HEK293 (cell line): ENCODE measurements around the gene FAM110D.

ENCODE experiments used
- CTCF ChIA-PET: fragments of 350-600 bp; formaldehyde crosslinking; extraction: SDS; loops from one replicate; lab custom pipeline; 2021; ENCODE audit warnings: antibody characterized with exemption; lab: Yijun Ruan, JAX
- POLR2A ChIA-PET: fragments of 300-600 bp; formaldehyde crosslinking; extraction: SDS; loops from one replicate; lab custom pipeline; 2020; ENCODE audit warnings: antibody characterized with exemption, inconsistent platforms; lab: Yijun Ruan, JAX
- H3K27ac ChIP-seq: fragments of 200-500 bp; sonication (Bioruptor generic); 2 replicates; pipeline ENCODE4 v1.5.1; 2014; ENCODE audit warnings: low read depth, low read length, control low read depth, inconsistent platforms; ENCODE audit errors: extremely low read depth
- H3K36me3 ChIP-seq, 2 experiments: fragments of 200-500 bp in 1 of 2; sonication (Bioruptor generic) in 1 of 2; 1 replicate in 1 of 2; 2 replicates in 1 of 2; pipeline ENCODE4 v1.5.1; 2014 to 2017; ENCODE audit warnings: inconsistent platforms in 2 of 2, low read length in 2 of 2; ENCODE audit not compliant: control insufficient read depth in 2 of 2, insufficient read depth in 1 of 2
- H3K4me1 ChIP-seq: fragments of 200-500 bp; sonication (Bioruptor generic); 2 replicates; pipeline ENCODE4 v1.5.1; 2014; ENCODE audit warnings: mild to moderate bottlenecking, low read length, inconsistent platforms; ENCODE audit not compliant: control insufficient read depth, insufficient read depth
- H3K4me3 ChIP-seq: 2 replicates; pipeline ENCODE4 v1.5.1; 2011; ENCODE audit warnings: low read depth, mild to moderate bottlenecking, control low read depth, low read length, moderate library complexity
- H3K9me3 ChIP-seq: fragments of 200-500 bp; sonication (Bioruptor generic); 2 replicates; pipeline ENCODE4 v1.5.1; 2014; ENCODE audit warnings: low read depth, low read length, inconsistent platforms; ENCODE audit not compliant: control insufficient read depth, insufficient read depth
- BCL11B ChIP-seq: fragments of 450-650 bp; formaldehyde crosslinking; IDR thresholded peaks from 2 replicates; pipeline ENCODE4 v1.5.1; 2016; ENCODE audit warnings: low read depth, missing biosample characterization, missing genetic modification characterization
- IKZF3 ChIP-seq: fragments of 450-650 bp; IDR thresholded peaks from 2 replicates; pipeline ENCODE4 v1.5.0; 2018; ENCODE audit warnings: missing biosample characterization, mild to moderate bottlenecking, missing genetic modification characterization, moderate library complexity
- MZF1 ChIP-seq: fragments of 450-650 bp; formaldehyde crosslinking; IDR thresholded peaks from 2 replicates; pipeline ENCODE4 v1.5.1; 2017; ENCODE audit warnings: missing biosample characterization, missing genetic modification characterization, borderline replicate concordance
- SP2 ChIP-seq: fragments of 450-650 bp; formaldehyde crosslinking; IDR thresholded peaks from 2 replicates; pipeline ENCODE4 v1.5.1; 2016; ENCODE audit warnings: missing biosample characterization, missing genetic modification characterization
- YY2 ChIP-seq: fragments of 450-650 bp; formaldehyde crosslinking; IDR thresholded peaks from 2 replicates; pipeline ENCODE4 v1.5.1; 2016; ENCODE audit warnings: missing biosample characterization, missing genetic modification characterization
- ZBTB10 ChIP-seq: fragments of 450-650 bp; formaldehyde crosslinking; IDR thresholded peaks from 2 replicates; pipeline ENCODE4 v1.5.1; 2016; ENCODE audit warnings: missing biosample characterization, missing genetic modification characterization
- ZBTB17 ChIP-seq: fragments of 450-650 bp; formaldehyde crosslinking; IDR thresholded peaks from 2 replicates; pipeline ENCODE4 v1.5.1; 2016; ENCODE audit warnings: missing biosample characterization, missing genetic modification characterization
- ZBTB48 ChIP-seq: fragments of 450-650 bp; formaldehyde crosslinking; IDR thresholded peaks from 2 replicates; pipeline ENCODE4 v1.5.1; 2016; ENCODE audit warnings: missing biosample characterization, missing genetic modification characterization
- ZBTB7A ChIP-seq: fragments of 450-650 bp; formaldehyde crosslinking; IDR thresholded peaks from 2 replicates; pipeline ENCODE4 v1.5.1; 2016; ENCODE audit warnings: low read depth, missing biosample characterization, missing genetic modification characterization
- ZBTB8A ChIP-seq: fragments of 450-650 bp; formaldehyde crosslinking; IDR thresholded peaks from 2 replicates; pipeline ENCODE4 v1.5.1; 2016; ENCODE audit warnings: missing biosample characterization, missing genetic modification characterization
- ZFP3 ChIP-seq: fragments of 450-650 bp; formaldehyde crosslinking; IDR thresholded peaks from 2 replicates; pipeline ENCODE4 v1.5.1; 2016; ENCODE audit warnings: low read depth, missing biosample characterization, missing genetic modification characterization
- ZNF10 ChIP-seq: fragments of 450-650 bp; formaldehyde crosslinking; IDR thresholded peaks from 2 replicates; pipeline ENCODE4 v1.5.1; 2017; ENCODE audit warnings: missing biosample characterization, missing genetic modification characterization
- ZNF174 ChIP-seq: fragments of 450-650 bp; formaldehyde crosslinking; IDR thresholded peaks from 2 replicates; pipeline ENCODE4 v1.5.0; 2017; ENCODE audit warnings: missing biosample characterization, mild to moderate bottlenecking, missing genetic modification characterization
- ZNF202 ChIP-seq: fragments of 450-650 bp; formaldehyde crosslinking; IDR thresholded peaks from 2 replicates; pipeline ENCODE4 v1.5.1; 2016; ENCODE audit warnings: missing biosample characterization, missing genetic modification characterization, borderline replicate concordance
- ZNF354C ChIP-seq: fragments of 450-650 bp; formaldehyde crosslinking; IDR thresholded peaks from 2 replicates; pipeline ENCODE4 v1.5.1; 2016; ENCODE audit warnings: missing biosample characterization, missing genetic modification characterization, low read depth, borderline replicate concordance
- ZNF426 ChIP-seq: fragments of 450-650 bp; formaldehyde crosslinking; IDR thresholded peaks from 2 replicates; pipeline ENCODE4 v1.5.1; 2017; ENCODE audit warnings: missing biosample characterization, missing genetic modification characterization, mild to moderate bottlenecking, inconsistent platforms, moderate library complexity
- ZNF501 ChIP-seq: fragments of 450-650 bp; formaldehyde crosslinking; IDR thresholded peaks from 2 replicates; pipeline ENCODE4 v1.5.1; 2016; ENCODE audit warnings: missing biosample characterization, missing genetic modification characterization
- ZNF530 ChIP-seq: fragments of 450-650 bp; formaldehyde crosslinking; IDR thresholded peaks from 2 replicates; pipeline ENCODE4 v1.5.1; 2016; ENCODE audit warnings: low read depth, missing biosample characterization, missing genetic modification characterization
- ZNF544 ChIP-seq: fragments of 450-650 bp; formaldehyde crosslinking; IDR thresholded peaks from 2 replicates; pipeline ENCODE4 v1.5.0; 2017; ENCODE audit warnings: missing biosample characterization, missing genetic modification characterization
- ZNF558 ChIP-seq: fragments of 450-650 bp; formaldehyde crosslinking; IDR thresholded peaks from 2 replicates; pipeline ENCODE4 v1.5.1; 2016; ENCODE audit warnings: missing biosample characterization, missing genetic modification characterization
- ZNF658 ChIP-seq: fragments of 450-650 bp; formaldehyde crosslinking; IDR thresholded peaks from 2 replicates; pipeline ENCODE4; 2016; ENCODE audit warnings: missing biosample characterization, missing genetic modification characterization
- ZNF837 ChIP-seq: fragments of 450-650 bp; formaldehyde crosslinking; IDR thresholded peaks from 2 replicates; pipeline ENCODE4 v1.5.1; 2016; ENCODE audit warnings: missing biosample characterization, missing genetic modification characterization
- TF ChIP-seq, protein P1 (sequence below): fragments of 450-650 bp; formaldehyde crosslinking; IDR thresholded peaks from 2 replicates; pipeline ENCODE4 v1.5.1; 2017; ENCODE audit warnings: missing biosample characterization, missing genetic modification characterization
- TF ChIP-seq, protein P2 (sequence below): fragments of 450-650 bp; formaldehyde crosslinking; IDR thresholded peaks from 2 replicates; pipeline ENCODE4 v1.5.1; 2017; ENCODE audit warnings: missing biosample characterization, mild to moderate bottlenecking, missing genetic modification characterization, moderate library complexity
- TF ChIP-seq, protein P3 (sequence below): fragments of 450-650 bp; formaldehyde crosslinking; IDR thresholded peaks from 2 replicates; pipeline ENCODE4 v1.5.1; 2017; ENCODE audit warnings: missing biosample characterization, missing genetic modification characterization
- TF ChIP-seq, protein P4 (sequence below): fragments of 450-650 bp; formaldehyde crosslinking; IDR thresholded peaks from 2 replicates; pipeline ENCODE4 v1.5.1; 2016; ENCODE audit warnings: missing biosample characterization, missing genetic modification characterization

Gene FAM110D

DNA sequence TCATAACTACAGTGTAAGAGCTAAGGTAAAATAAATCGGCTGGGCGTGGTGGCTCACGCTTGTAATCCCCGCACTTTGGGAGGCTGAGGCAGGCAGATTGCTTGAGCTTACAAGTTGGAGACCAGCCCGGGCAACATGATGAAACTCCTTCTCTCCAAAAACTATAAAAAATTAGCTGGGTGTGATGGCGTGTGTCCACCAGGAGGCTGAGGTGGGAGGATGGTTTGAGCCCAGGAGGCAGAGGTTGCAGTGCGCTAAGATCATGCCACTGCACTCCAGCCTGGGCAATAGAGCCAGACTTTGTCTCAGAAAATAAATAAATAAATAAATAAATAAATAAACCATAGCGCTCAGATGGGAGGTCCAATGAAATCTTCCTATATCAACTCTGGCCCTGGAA, 16.7 kb upstream of the FAM110D start:
- no peak for TF ChIP-seq ZNF501 (tag by site-specific recombination)
- TF ChIP-seq ZBTB8A (tag by site-specific recombination), result 0 out of 2 replicates have a peak, but pooled peaks have one; percentile 15
- TF ChIP-seq, protein P1, sequence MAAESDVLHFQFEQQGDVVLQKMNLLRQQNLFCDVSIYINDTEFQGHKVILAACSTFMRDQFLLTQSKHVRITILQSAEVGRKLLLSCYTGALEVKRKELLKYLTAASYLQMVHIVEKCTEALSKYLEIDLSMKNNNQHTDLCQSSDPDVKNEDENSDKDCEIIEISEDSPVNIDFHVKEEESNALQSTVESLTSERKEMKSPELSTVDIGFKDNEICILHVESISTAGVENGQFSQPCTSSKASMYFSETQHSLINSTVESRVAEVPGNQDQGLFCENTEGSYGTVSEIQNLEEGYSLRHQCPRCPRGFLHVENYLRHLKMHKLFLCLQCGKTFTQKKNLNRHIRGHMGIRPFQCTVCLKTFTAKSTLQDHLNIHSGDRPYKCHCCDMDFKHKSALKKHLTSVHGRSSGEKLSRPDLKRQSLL (tag by site-specific recombination), result no peak
- ChIA-PET POLR2A (no interaction called here), CTCF (interaction anchor here (0.6 to 7.4 kb wide), 9 partner anchors 14 to 250 kb away, joined by 3 to 129 read pairs (median 5); partner anchors contain the start of genes PDIK1L and ZNF593)
- no peaks in the 10 kb centered on the region for H3K9me3 ChIP-seq
- no peak overlapping the region for H3K4me3 ChIP-seq
- no peaks in the 10 kb centered on the region for H3K36me3 ChIP-seq
- H3K27ac ChIP-seq, result no peak overlapping the region
- no peaks in the 10 kb centered on the region for H3K4me1 ChIP-seq

- Histone ChIP-seq H3K9me3 (no peaks in the 10 kb centered on the region), H3K27ac (no peak overlapping the region), H3K36me3 (no peaks in the 10 kb centered on the region), H3K4me1 (no peaks in the 10 kb centered on the region), H3K4me3 (no peak overlapping the region)
- POLR2A ChIA-PET, result interaction anchor here (0.5 to 1.6 kb wide), 8 partner anchors 8 to 110 kb away, joined by 3 to 10 read pairs (median 4); partner anchors contain the start of genes CEP85, PDIK1L and ZNF593
- CTCF ChIA-PET, result interaction anchor here (0.6 to 7.4 kb wide), 44 partner anchors 9 to 272 kb away, joined by 3 to 129 read pairs (median 5); partner anchors contain the start of genes CEP85, FAM110D and ZNF593
- no peak for TF ChIP-seq YY2
- TF ChIP-seq, protein P2, sequence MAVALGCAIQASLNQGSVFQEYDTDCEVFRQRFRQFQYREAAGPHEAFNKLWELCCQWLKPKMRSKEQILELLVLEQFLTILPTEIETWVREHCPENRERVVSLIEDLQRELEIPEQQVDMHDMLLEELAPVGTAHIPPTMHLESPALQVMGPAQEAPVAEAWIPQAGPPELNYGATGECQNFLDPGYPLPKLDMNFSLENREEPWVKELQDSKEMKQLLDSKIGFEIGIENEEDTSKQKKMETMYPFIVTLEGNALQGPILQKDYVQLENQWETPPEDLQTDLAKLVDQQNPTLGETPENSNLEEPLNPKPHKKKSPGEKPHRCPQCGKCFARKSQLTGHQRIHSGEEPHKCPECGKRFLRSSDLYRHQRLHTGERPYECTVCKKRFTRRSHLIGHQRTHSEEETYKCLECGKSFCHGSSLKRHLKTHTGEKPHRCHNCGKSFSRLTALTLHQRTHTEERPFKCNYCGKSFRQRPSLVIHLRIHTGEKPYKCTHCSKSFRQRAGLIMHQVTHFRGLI, result no peak
- no peak for TF ChIP-seq MZF1 (tag by site-specific recombination)
- TF ChIP-seq ZFP3 (tag by site-specific recombination), result no peak
- TF ChIP-seq, protein P3, sequence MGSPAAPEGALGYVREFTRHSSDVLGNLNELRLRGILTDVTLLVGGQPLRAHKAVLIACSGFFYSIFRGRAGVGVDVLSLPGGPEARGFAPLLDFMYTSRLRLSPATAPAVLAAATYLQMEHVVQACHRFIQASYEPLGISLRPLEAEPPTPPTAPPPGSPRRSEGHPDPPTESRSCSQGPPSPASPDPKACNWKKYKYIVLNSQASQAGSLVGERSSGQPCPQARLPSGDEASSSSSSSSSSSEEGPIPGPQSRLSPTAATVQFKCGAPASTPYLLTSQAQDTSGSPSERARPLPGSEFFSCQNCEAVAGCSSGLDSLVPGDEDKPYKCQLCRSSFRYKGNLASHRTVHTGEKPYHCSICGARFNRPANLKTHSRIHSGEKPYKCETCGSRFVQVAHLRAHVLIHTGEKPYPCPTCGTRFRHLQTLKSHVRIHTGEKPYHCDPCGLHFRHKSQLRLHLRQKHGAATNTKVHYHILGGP (tag by site-specific recombination), result no peak
- no peak for TF ChIP-seq ZNF837 (tag by site-specific recombination)
- TF ChIP-seq ZNF426 (tag by site-specific recombination), result no peak
- TF ChIP-seq ZBTB7A (tag by site-specific recombination), result no peak
- no peak for TF ChIP-seq ZNF354C (tag by site-specific recombination)
- no peak for TF ChIP-seq ZNF558
- TF ChIP-seq IKZF3, result peak; percentile 82
- TF ChIP-seq ZNF544 (tag by site-specific recombination), result no peak
- no peak for TF ChIP-seq SP2 (tag by site-specific recombination)
- no peak for TF ChIP-seq BCL11B (tag by site-specific recombination)
- TF ChIP-seq ZNF530 (tag by site-specific recombination), result no peak
- no peak for TF ChIP-seq ZBTB48
- TF ChIP-seq ZNF202 (tag by site-specific recombination), result no peak
- TF ChIP-seq ZNF174 (tag by site-specific recombination), result no peak
- no peak for TF ChIP-seq ZBTB17 (tag by site-specific recombination)
- TF ChIP-seq ZBTB10 (tag by site-specific recombination), result no peak
- no peak for TF ChIP-seq ZNF10 (tag by site-specific recombination)
- TF ChIP-seq, protein P4, sequence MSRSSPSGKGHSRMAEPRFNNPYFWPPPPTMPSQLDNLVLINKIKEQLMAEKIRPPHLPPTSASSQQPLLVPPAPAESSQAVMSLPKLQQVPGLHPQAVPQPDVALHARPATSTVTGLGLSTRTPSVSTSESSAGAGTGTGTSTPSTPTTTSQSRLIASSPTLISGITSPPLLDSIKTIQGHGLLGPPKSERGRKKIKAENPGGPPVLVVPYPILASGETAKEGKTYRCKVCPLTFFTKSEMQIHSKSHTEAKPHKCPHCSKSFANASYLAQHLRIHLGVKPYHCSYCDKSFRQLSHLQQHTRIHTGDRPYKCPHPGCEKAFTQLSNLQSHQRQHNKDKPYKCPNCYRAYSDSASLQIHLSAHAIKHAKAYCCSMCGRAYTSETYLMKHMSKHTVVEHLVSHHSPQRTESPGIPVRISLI (tag by site-specific recombination), result no peak
- no peak for TF ChIP-seq ZNF658 (tag by site-specific recombination)
These were observed 13.6 kb upstream of the FAM110D start for GRCh38 chr1:26145041-26145959.
